Body of pancreas (tissue), 4 donors: Measurements from ENCODE around the gene TBRG4.

Source experiments
- CTCF ChIP-seq, 7 experiments: fragments of 450-650 bp in 4 of 7; fragments of 200-600 bp in 3 of 7; sonication (generic) in 3 of 7; IDR thresholded peaks; one replicate each; pipeline ENCODE4 v1.5.1; 2016 to 2019; ENCODE audit warnings: antibody characterized with exemption in 7 of 7
- POLR2A ChIP-seq, 3 donors: fragments of 450-650 bp; IDR thresholded peaks; one replicate each; pipeline ENCODE4 v1.6.1; 2016; ENCODE audit warnings: antibody characterized with exemption in 3 of 3, mild to moderate bottlenecking in 2 of 3

GRCh38 chr7:45050198-45050597, 61.3 kb downstream of the TBRG4 start:
- TF ChIP-seq CTCF (IDR thresholded peaks at IDR 0.05) (no peak), POLR2A (IDR thresholded peaks at IDR 0.05) (no peak)
